HepG2 (cell line): ENCODE results near the gene NBEA. TPM values are rescaled to one million over a fixed set of nuclear protein-coding genes. Genes with fewer than 3 reads are reported as not detected.
A peak's percentile ranks its signal among the peaks of the same experiment; 100 is the strongest.

Source experiments
- ATAC-seq: fragments of 200-7000 bp; cut with Tn5 transposase; 3 replicates; pipeline ENCODE4 v1.9.1; 2020; ENCODE audit warnings: mild to moderate bottlenecking, moderate library complexity
- BruUV-seq: library from RNA; stranded (reverse); fragments of 400-500 nt; replicated peaks from 2 replicates; lab custom pipeline; 2021; lab: Mats Ljungman, UMichigan
- CTCF ChIA-PET: fragments of 300-600 bp; formaldehyde crosslinking; extraction: SDS; loops from one replicate; lab custom pipeline; 2021; ENCODE audit warnings: low total read pairs, inconsistent platforms, low intra/inter-chr PET ratio; lab: Yijun Ruan, JAX
- POLR2A ChIA-PET: fragments of 350-600 bp; sonication (Branson Sonifier 250); formaldehyde crosslinking; loops from one replicate; lab custom pipeline; 2020; ENCODE audit warnings: antibody characterized with exemption, inconsistent platforms; lab: Yijun Ruan, JAX
- DNase-seq: peaks from one replicate; pipeline ENCODE4 v3.0.0-alpha.2; 2015; ENCODE audit warnings: low spot score
- FAIRE-seq: peaks from 3 replicates; lab custom pipeline; 2011; peaks lifted over from hg19 to GRCh38; lab: Jason Lieb, UNC
- H2AFZ ChIP-seq: one replicate; pipeline ENCODE4 v1.6.1; 2011; ENCODE audit warnings: low read length, inconsistent platforms
- H3K27ac ChIP-seq: fragments of 300-600 bp; 3 replicates; pipeline ENCODE4 v1.8.0; 2011; ENCODE audit warnings: mixed run types, mild to moderate bottlenecking, mixed read lengths, low read length, inconsistent platforms; ENCODE audit not compliant: insufficient read depth; ENCODE audit errors: extremely low read length
- H3K27me3 ChIP-seq, 2 experiments: fragments of 200-600 bp in 1 of 2; 2 replicates in 1 of 2; 3 replicates in 1 of 2; pipeline versions ENCODE4 v1.6.0 to v1.8.0; 2011; ENCODE audit warnings: low read length in 2 of 2, mild to moderate bottlenecking in 2 of 2, moderate library complexity in 2 of 2, inconsistent platforms in 1 of 2; ENCODE audit not compliant: insufficient read depth in 2 of 2, control insufficient read depth in 1 of 2
- H3K36me3 ChIP-seq, 2 experiments: fragments of 200-600 bp in 1 of 2; replicated peaks in 1 of 2; 2 replicates in 1 of 2; 3 replicates in 1 of 2; pipeline versions ENCODE4 v1.5.1 to v1.8.0; 2011; ENCODE audit warnings: low read length in 2 of 2, inconsistent platforms in 1 of 2; ENCODE audit not compliant: insufficient read depth in 2 of 2, control insufficient read depth in 1 of 2
- H3K4me1 ChIP-seq: 2 replicates; pipeline ENCODE4 v1.5.1; 2012; ENCODE audit warnings: low read length, inconsistent platforms; ENCODE audit not compliant: insufficient read depth
- H3K4me2 ChIP-seq: 2 replicates; pipeline ENCODE4 v1.6.0; 2011; ENCODE audit warnings: low read depth, low read length, inconsistent platforms
- H3K4me3 ChIP-seq, 3 experiments: fragments of 200-600 bp in 1 of 3; sonication (generic), shearing (Covaris generic) in 1 of 3; replicated peaks in 1 of 3; 2 replicates each; pipeline ENCODE4 v1.5.1; 2011 to 2016; ENCODE audit warnings: low read length in 3 of 3, inconsistent platforms in 2 of 3, low read depth in 2 of 3, mild to moderate bottlenecking in 2 of 3, control low read depth in 1 of 3, mixed read lengths in 1 of 3; ENCODE audit not compliant: insufficient read depth in 1 of 3
- H3K79me2 ChIP-seq: one replicate; pipeline ENCODE4 v1.6.1; 2011; ENCODE audit warnings: low read length, inconsistent platforms; ENCODE audit not compliant: insufficient read depth
- H3K9ac ChIP-seq: 2 replicates; pipeline ENCODE4 v1.6.0; 2011; ENCODE audit warnings: mild to moderate bottlenecking, low read depth, low read length, inconsistent platforms; ENCODE audit not compliant: insufficient read depth
- H3K9me3 ChIP-seq: 2 replicates; pipeline ENCODE4 v1.5.1; 2012; ENCODE audit warnings: mild to moderate bottlenecking, low read length
- H4K20me1 ChIP-seq: 2 replicates; pipeline ENCODE4 v1.6.0; 2011; ENCODE audit warnings: inconsistent platforms, mild to moderate bottlenecking, low read length, moderate library complexity; ENCODE audit not compliant: insufficient read depth
- CEBPB ChIP-seq: IDR thresholded peaks from 2 replicates; pipeline ENCODE4 v1.6.1; 2011; ENCODE audit warnings: low read depth, low read length, improper control_type of control experiment, borderline replicate concordance
- FOXP1 ChIP-seq, 2 experiments: fragments of 450-650 bp in 1 of 2; IDR thresholded peaks; 2 replicates each; pipeline ENCODE4 v1.6.1; 2017 to 2018; ENCODE audit warnings: antibody characterized with exemption in 1 of 2
- KDM4B ChIP-seq: sonication (generic); formaldehyde crosslinking; IDR thresholded peaks from 2 replicates; pipeline ENCODE4 v1.4.0; 2020; ENCODE audit warnings: missing genetic modification reagents
- NFE2L1 ChIP-seq: sonication (generic); formaldehyde crosslinking; IDR thresholded peaks from 2 replicates; pipeline ENCODE4 v1.4.0; 2020; ENCODE audit warnings: missing genetic modification reagents, mild to moderate bottlenecking, borderline replicate concordance
- ZBTB8A ChIP-seq: sonication (generic); formaldehyde crosslinking; IDR thresholded peaks from 2 replicates; pipeline ENCODE4 v1.4.0; 2020; ENCODE audit warnings: mild to moderate bottlenecking, low read depth, missing genetic modification reagents, borderline replicate concordance
- ZNF121 ChIP-seq: sonication (generic); formaldehyde crosslinking; IDR thresholded peaks from 2 replicates; pipeline ENCODE4 v1.5.0; 2020; ENCODE audit warnings: mild to moderate bottlenecking, missing genetic modification reagents
- WGBS: methylation state at CpG from one replicate; pipeline ENCODE4 v1.1.6; 2017; ENCODE audit warnings: low lambda C conversion rate; 5-methylcytosine and 5-hydroxymethylcytosine counted together
- in situ Hi-C: cut with HindIII; loops from 2 replicates; pipeline ENCODE4 v1.10.0; 2017; ENCODE audit warnings: low pct_unique_long_range_greater_than_20kb; ENCODE audit not compliant: extremely low pct_ligation_motif_present
- intact Hi-C: fragments of 100-400 bp; cut with micrococcal nuclease; formaldehyde crosslinking; loops from one replicate; pipeline ENCODE4 v1.10.0; 2022; ENCODE audit not compliant: unreplicated experiment
- polyA plus RNA-seq, 8 experiments: library from polyadenylated mRNA; depleted of rRNA in 3 of 8; stranded (reverse) in 7 of 8; unstranded in 1 of 8; fragments of >200 nt; fragmentation: Illumina TruSeq in 4 of 8; extraction: Trizol in 4 of 8; gene quantifications; 2 replicates each; pipeline versions ENCODE4 v1.2.1 to v1.2.3, GENCODE V29; 2011 to 2016; ENCODE audit warnings: low read depth in 4 of 8, missing spikeins in 1 of 8, mixed read lengths in 1 of 8; ENCODE audit not compliant: insufficient read depth in 1 of 8
- total RNA-seq, 5 experiments: library from RNA; depleted of rRNA; stranded (reverse); fragments of >200 nt; fragmentation: Illumina TruSeq; extraction: Trizol; gene quantifications; 2 replicates each; pipeline ENCODE4 v1.2.3, GENCODE V29; 2016; ENCODE audit warnings: low read depth in 1 of 5
- TF ChIP-seq, protein P1 (sequence below): sonication (generic); formaldehyde crosslinking; IDR thresholded peaks from 2 replicates; pipeline ENCODE4 v1.4.0; 2020; ENCODE audit warnings: missing genetic modification reagents, borderline replicate concordance
- TF ChIP-seq, protein P2 (sequence below): sonication (generic); formaldehyde crosslinking; IDR thresholded peaks from 2 replicates; pipeline ENCODE4 v1.8.1; 2023; ENCODE audit warnings: mild to moderate bottlenecking, missing genetic modification reagents
- TF ChIP-seq, protein P3 (sequence below), 2 experiments: fragments of 450-650 bp in 1 of 2; sonication (generic) in 1 of 2; formaldehyde crosslinking; IDR thresholded peaks; 2 replicates each; pipeline versions ENCODE4 v1.5.0 to v1.8.0; 2020 to 2022; ENCODE audit warnings: mild to moderate bottlenecking in 1 of 2, missing genetic modification reagents in 1 of 2

NBEA gene
- total and polyA plus RNA-seq, 2 of the 13 experiments (the other 11 are each of a cell fraction or from before 2014, with no cell fraction given), result 2.7 to 2.8 TPM

DNA sequence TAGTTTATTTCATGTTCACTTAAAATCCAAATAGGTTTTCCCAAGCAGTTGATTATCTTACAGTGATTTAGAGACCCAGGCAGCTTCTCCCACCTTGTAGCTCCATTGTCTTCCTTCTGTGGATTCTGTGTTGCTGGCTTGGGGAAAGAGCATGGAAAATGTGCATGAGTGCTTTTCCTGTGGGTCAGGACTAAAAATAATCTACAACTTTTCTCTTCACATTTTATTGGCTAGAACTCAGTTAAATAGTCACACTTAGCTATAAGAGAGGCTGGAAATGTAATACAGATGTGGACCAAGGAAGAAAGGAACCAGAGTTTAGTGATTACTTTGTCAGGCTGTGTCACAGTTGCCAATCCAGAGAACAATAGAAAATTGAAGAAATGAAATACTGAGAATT is 198.8 kb downstream of the NBEA start (continued):
- TF ChIP-seq, protein P1, sequence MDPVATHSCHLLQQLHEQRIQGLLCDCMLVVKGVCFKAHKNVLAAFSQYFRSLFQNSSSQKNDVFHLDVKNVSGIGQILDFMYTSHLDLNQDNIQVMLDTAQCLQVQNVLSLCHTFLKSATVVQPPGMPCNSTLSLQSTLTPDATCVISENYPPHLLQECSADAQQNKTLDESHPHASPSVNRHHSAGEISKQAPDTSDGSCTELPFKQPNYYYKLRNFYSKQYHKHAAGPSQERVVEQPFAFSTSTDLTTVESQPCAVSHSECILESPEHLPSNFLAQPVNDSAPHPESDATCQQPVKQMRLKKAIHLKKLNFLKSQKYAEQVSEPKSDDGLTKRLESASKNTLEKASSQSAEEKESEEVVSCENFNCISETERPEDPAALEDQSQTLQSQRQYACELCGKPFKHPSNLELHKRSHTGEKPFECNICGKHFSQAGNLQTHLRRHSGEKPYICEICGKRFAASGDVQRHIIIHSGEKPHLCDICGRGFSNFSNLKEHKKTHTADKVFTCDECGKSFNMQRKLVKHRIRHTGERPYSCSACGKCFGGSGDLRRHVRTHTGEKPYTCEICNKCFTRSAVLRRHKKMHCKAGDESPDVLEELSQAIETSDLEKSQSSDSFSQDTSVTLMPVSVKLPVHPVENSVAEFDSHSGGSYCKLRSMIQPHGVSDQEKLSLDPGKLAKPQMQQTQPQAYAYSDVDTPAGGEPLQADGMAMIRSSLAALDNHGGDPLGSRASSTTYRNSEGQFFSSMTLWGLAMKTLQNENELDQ (CRISPR knock-in tag), result no peak
- no peak for TF ChIP-seq ZNF121
- no peak for TF ChIP-seq FOXP1 (IDR thresholded peaks at IDR 0.05)
- no peak for TF ChIP-seq FOXP1 (CRISPR knock-in tag; IDR thresholded peaks at IDR 0.05)
- no peak for TF ChIP-seq NFE2L1 (CRISPR knock-in tag)
- no peak for TF ChIP-seq ZBTB8A (CRISPR knock-in tag)
- no peak for TF ChIP-seq KDM4B (CRISPR knock-in tag)

DNA sequence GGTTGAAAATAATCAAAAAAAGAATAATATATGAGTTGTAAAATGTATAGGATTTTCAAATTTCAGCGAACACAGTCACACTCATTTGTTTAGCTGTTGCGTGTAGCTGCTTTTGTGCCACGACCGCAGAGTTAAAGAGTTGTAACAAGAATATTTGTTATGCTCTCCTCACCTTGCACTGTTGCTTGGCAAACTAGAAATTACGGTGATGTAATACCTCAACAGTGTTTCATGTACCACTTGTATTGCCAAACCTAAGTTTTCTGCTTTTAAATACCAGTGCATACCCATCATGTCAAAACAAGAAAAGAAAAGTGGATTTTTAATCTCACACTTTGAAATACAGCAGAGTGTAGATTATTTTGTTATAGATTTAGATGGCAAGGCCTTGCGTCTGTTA is 201.1 kb downstream of the NBEA start:
- TF ChIP-seq, protein P2, sequence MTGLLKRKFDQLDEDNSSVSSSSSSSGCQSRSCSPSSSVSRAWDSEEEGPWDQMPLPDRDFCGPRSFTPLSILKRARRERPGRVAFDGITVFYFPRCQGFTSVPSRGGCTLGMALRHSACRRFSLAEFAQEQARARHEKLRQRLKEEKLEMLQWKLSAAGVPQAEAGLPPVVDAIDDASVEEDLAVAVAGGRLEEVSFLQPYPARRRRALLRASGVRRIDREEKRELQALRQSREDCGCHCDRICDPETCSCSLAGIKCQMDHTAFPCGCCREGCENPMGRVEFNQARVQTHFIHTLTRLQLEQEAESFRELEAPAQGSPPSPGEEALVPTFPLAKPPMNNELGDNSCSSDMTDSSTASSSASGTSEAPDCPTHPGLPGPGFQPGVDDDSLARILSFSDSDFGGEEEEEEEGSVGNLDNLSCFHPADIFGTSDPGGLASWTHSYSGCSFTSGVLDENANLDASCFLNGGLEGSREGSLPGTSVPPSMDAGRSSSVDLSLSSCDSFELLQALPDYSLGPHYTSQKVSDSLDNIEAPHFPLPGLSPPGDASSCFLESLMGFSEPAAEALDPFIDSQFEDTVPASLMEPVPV (CRISPR knock-in tag), result no peak
- TF ChIP-seq, protein P3, sequence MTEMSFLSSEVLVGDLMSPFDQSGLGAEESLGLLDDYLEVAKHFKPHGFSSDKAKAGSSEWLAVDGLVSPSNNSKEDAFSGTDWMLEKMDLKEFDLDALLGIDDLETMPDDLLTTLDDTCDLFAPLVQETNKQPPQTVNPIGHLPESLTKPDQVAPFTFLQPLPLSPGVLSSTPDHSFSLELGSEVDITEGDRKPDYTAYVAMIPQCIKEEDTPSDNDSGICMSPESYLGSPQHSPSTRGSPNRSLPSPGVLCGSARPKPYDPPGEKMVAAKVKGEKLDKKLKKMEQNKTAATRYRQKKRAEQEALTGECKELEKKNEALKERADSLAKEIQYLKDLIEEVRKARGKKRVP (CRISPR knock-in tag; IDR thresholded peaks at IDR 0.05), result peak in 1 of 2 experiments; percentile 75; a peak in 2 of 4 replicates
- 0 out of 2 replicates have a peak, but pooled peaks have one; percentile 33 for TF ChIP-seq CEBPB
- no peak for FAIRE-seq
- intact Hi-C loops (no loop called here), in situ Hi-C loops (no loop called here)
- DNase-seq, result no peak
- BruUV-seq, result no TSS peak
- Histone ChIP-seq H3K9me3 (no peaks in the 10 kb centered on the region), H3K4me3 (no peak overlapping the region), H3K4me1 (peaks cover 6% of the 10 kb centered on the region; the same call in 1 of the 2 replicates), H3K27me3 (no peaks in the 10 kb centered on the region; a peak in 1 of 5 replicates), H3K79me2 (no peaks in the 10 kb centered on the region), H3K4me2 (no peak overlapping the region), H3K27ac (no peak overlapping the region), H4K20me1 (no peaks in the 10 kb centered on the region; the same call in 1 of the 2 replicates), H3K9ac (no peak overlapping the region), H2AFZ (no peak overlapping the region), H3K36me3 (no peaks in the 10 kb centered on the region)
- POLR2A ChIA-PET, result no interaction called here
- CTCF ChIA-PET, result no interaction called here
- no peak for ATAC-seq
- WGBS, result 94% methylated on average over 6 of the region's 6 CpGs
